A673 (cell line): ENCODE measurements around the gene FAM162B.

Experiments
- EZH2 ChIP-seq: fragments of 200-600 bp; sonication (generic); IDR thresholded peaks from 2 replicates; pipeline ENCODE4 v1.6.1; 2017; ENCODE audit warnings: borderline replicate concordance, low read depth, mild to moderate bottlenecking, mixed read lengths, antibody characterized with exemption, low read length; ENCODE audit not compliant: poor library complexity, severe bottlenecking
- TF ChIP-seq, protein P1 (sequence below): fragments of 300-800, 200-600 bp; sonication (generic); conservative IDR thresholded peaks from 2 replicates; pipeline ENCODE4 v1.5.1; 2017; ENCODE audit warnings: low read depth, mild to moderate bottlenecking, antibody characterized with exemption, low read length, moderate library complexity, mixed read lengths

DNA sequence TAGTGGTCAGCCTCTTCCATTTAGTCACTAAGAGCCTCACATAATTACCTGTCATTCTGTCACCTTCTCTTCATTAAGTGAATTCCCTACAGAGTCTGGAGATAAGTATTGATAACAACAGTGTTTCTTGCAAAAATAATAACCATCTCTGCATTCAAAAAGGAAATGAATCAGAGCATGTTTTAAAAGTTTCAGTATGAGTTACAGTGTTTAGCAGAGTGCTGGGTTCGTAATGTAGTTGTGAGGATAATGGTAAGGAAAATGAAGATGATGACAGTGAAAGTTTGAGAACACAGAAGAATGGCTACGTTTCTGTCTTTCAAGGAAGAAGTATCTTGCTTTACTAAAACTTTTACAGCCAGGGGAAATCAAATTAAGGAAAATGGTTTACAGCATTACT is 32.1 kb upstream of the FAM162B start:
- TF ChIP-seq, protein P1, sequence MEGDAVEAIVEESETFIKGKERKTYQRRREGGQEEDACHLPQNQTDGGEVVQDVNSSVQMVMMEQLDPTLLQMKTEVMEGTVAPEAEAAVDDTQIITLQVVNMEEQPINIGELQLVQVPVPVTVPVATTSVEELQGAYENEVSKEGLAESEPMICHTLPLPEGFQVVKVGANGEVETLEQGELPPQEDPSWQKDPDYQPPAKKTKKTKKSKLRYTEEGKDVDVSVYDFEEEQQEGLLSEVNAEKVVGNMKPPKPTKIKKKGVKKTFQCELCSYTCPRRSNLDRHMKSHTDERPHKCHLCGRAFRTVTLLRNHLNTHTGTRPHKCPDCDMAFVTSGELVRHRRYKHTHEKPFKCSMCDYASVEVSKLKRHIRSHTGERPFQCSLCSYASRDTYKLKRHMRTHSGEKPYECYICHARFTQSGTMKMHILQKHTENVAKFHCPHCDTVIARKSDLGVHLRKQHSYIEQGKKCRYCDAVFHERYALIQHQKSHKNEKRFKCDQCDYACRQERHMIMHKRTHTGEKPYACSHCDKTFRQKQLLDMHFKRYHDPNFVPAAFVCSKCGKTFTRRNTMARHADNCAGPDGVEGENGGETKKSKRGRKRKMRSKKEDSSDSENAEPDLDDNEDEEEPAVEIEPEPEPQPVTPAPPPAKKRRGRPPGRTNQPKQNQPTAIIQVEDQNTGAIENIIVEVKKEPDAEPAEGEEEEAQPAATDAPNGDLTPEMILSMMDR, result no peak
- no peak for TF ChIP-seq EZH2
